RWPE2 (cell line): ENCODE data around the gene ODC1.

Experiments used
- ATAC-seq: fragments of 200-7000 bp; cut with Tn5 transposase; 3 replicates; pipeline ENCODE4 v1.9.1; 2021; ENCODE audit warnings: low read depth
- DNase-seq: peaks from one replicate; pipeline ENCODE4 v3.0.0-alpha.2; 2020; ENCODE audit warnings: low spot score
- H3K27ac ChIP-seq: fragments of 450-650 bp; 2 replicates; pipeline ENCODE4 v1.5.1; 2017; ENCODE audit warnings: mild to moderate bottlenecking; ENCODE audit not compliant: poor library complexity, severe bottlenecking
- H3K27me3 ChIP-seq: fragments of 250-450 bp; sonication (Bioruptor Pico); 2 replicates; pipeline ENCODE4 v1.5.1; 2021; ENCODE audit warnings: mild to moderate bottlenecking, moderate library complexity; ENCODE audit not compliant: insufficient read depth, poor library complexity, severe bottlenecking
- H3K36me3 ChIP-seq: fragments of 250-450 bp; sonication (Bioruptor Pico); 2 replicates; pipeline ENCODE4 v1.5.1; 2020; ENCODE audit warnings: low read depth, mild to moderate bottlenecking, moderate library complexity
- H3K4me1 ChIP-seq: fragments of 250-450 bp; sonication (Bioruptor Pico); 2 replicates; pipeline ENCODE4 v1.5.1; 2021; ENCODE audit warnings: mild to moderate bottlenecking, moderate library complexity; ENCODE audit not compliant: insufficient read depth, poor library complexity, severe bottlenecking
- H3K4me3 ChIP-seq: fragments of 250-450 bp; sonication (Bioruptor Pico); 2 replicates; pipeline ENCODE4 v1.5.1; 2021; ENCODE audit warnings: mild to moderate bottlenecking, moderate library complexity; ENCODE audit not compliant: severe bottlenecking
- H3K9me3 ChIP-seq: fragments of 250-450 bp; sonication (Bioruptor Pico); 2 replicates; pipeline ENCODE4 v1.5.1; 2021; ENCODE audit warnings: mild to moderate bottlenecking, moderate library complexity; ENCODE audit not compliant: severe bottlenecking
- TF ChIP-seq, protein P1 (sequence below): fragments of 450-650 bp; IDR thresholded peaks from one replicate; pipeline ENCODE4 v1.5.1; 2017; ENCODE audit warnings: mild to moderate bottlenecking, moderate library complexity; ENCODE audit not compliant: poor library complexity, severe bottlenecking

The ODC1 gene

DNA sequence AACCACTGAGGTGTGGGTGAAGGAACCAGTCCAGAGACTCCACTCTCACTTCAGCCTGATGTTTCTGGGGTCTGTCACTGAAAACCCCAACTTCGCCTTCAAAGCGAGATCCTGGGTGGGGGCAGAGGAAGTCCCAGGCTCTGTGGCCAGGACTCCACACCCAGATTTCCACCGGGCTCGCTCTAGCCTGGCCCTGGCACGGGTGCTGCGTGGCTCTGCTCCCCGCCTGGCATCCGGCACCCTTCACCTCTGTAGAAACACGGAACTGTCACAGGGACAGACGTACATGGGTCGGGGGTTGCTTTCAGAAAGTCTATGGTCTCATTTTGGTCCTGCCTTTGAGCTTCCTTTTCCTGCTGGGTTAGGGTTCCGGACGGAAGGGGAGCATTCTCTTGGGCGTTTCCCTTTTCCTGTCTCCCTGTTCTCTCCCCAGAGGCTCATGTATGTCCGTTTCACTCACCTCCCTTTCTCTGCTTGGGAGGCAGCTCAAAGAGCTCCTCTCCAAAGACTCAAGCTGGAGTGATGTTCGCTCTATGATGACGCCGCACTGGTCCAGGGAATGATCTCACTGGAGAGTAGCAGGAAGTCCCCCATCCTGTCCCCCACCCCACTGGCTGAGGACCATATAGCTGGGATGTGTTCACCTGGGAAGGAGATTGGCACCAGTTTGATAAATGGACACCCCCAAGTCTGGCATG is 41.5 kb downstream of the ODC1 start:
- Histone ChIP-seq H3K27ac (peak overlapping the region; percentile 95), H3K36me3 (no peaks in the 10 kb centered on the region), H3K9me3 (no peaks in the 10 kb centered on the region), H3K27me3 (no peaks in the 10 kb centered on the region), H3K4me1 (peaks cover 55% of the 10 kb centered on the region), H3K4me3 (no peak overlapping the region)
- DNase-seq (no peak), ATAC-seq (no peak)
- TF ChIP-seq, protein P1, sequence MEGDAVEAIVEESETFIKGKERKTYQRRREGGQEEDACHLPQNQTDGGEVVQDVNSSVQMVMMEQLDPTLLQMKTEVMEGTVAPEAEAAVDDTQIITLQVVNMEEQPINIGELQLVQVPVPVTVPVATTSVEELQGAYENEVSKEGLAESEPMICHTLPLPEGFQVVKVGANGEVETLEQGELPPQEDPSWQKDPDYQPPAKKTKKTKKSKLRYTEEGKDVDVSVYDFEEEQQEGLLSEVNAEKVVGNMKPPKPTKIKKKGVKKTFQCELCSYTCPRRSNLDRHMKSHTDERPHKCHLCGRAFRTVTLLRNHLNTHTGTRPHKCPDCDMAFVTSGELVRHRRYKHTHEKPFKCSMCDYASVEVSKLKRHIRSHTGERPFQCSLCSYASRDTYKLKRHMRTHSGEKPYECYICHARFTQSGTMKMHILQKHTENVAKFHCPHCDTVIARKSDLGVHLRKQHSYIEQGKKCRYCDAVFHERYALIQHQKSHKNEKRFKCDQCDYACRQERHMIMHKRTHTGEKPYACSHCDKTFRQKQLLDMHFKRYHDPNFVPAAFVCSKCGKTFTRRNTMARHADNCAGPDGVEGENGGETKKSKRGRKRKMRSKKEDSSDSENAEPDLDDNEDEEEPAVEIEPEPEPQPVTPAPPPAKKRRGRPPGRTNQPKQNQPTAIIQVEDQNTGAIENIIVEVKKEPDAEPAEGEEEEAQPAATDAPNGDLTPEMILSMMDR = no peak

DNA sequence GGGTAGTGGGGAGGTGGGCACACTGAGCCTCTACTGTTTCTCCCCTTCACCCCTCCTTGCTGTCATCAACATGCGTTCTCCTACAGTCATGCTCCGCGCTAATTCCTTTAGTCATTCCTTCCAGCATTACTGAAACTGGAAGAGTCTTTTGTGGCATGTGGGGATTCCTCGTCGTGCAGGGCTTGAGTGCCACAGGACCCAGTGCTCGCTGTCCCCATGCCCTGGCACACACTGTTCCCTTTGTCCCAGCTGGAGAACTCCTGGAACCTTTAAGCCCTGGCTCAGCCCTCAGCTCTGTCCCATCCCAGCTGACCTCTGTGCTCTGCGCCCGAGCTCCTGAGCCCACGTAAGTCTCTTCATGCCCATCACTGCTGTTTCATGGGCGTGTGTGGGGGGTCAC is 42.1 kb downstream of the ODC1 start:
- Histone ChIP-seq H3K9me3 (no peaks in the 10 kb centered on the region), H3K4me3 (no peak overlapping the region), H3K27ac (peak overlapping the region; percentile 95), H3K36me3 (no peaks in the 10 kb centered on the region), H3K4me1 (peaks cover 59% of the 10 kb centered on the region), H3K27me3 (no peaks in the 10 kb centered on the region)
- DNase-seq (no peak), ATAC-seq (no peak)
- TF ChIP-seq, protein P1 = no peak

DNA sequence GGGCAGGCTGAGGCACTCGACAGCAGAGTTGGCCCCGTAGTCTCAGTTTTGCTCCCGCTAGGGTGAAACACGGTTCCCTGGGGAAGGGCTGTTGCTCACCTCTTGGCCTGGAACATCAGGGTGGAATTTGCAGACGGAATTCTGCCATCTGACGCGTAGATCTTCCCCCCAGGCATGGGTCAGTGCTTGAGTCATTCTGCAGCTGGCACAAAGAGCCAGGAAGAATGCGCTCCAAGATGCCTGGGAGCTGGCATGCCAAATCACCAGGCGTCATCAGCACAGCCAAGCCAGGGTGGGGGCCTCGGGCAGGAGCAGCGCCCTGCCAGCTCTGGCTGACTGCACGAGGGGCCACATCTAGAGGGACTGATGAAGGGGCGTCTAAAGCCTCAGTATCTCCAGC is 42.7 kb downstream of the ODC1 start:
- no peaks in the 10 kb centered on the region for H3K9me3 ChIP-seq
- H3K4me1 ChIP-seq = peaks cover 59% of the 10 kb centered on the region
- H3K36me3 ChIP-seq = no peaks in the 10 kb centered on the region
- no peak overlapping the region for H3K4me3 ChIP-seq
- peak; percentile 96 for DNase-seq
- H3K27me3 ChIP-seq = no peaks in the 10 kb centered on the region
- TF ChIP-seq, protein P1 = no peak
- peak overlapping the region; percentile 95 for H3K27ac ChIP-seq
- ATAC-seq = peak; percentile 71

DNA sequence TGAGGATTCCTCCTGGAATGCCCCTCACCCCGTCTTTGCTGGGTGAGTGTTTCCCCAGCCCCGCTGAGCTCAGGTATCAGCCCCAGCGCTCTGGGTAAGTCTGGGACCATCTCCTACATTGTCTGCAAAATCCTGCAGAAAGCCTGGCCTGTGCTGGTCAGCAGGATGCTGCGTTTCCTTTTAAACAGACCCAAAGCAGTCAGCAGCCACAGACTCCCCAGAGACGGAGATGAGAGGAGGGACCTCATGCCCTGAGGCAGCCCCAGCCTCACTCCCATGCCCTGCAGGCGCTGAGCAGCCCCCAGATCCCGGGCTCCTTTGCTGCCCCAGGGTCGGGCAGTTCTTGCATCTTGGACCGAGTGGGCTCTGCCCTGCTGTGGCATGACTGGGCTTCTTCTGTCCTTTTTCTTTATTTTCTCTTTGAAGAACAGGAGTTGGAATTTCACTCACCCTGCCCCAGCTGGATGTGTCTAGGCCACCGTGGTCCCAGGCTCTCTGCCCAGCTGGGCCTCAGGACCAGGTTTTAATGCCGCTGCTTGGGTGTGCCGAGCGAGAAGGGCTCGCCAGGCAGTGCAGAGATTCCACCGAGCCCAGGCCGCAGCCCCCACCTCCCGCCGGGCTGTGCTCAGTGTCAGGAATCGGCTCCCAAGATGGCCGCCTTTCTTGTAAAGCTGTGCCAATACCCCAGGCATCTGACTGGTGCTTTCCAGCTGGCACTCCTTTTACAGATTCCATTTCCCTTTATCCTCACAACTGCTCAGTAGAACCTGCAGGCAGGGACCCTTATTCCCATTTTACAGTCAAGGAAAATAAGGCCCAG is 43.6 kb downstream of the ODC1 start:
- H3K4me1 ChIP-seq = peaks cover 59% of the 10 kb centered on the region
- no peak for ATAC-seq
- no peaks in the 10 kb centered on the region; the same call in 1 of the 2 replicates for H3K36me3 ChIP-seq

More for the DNA sequence above, 43.6 kb downstream of the ODC1 start:
- TF ChIP-seq, protein P1 = no peak
- Histone ChIP-seq H3K27ac (peak overlapping the region; percentile 95), H3K9me3 (no peaks in the 10 kb centered on the region), H3K27me3 (no peaks in the 10 kb centered on the region), H3K4me3 (no peak overlapping the region)
- DNase-seq = no peak
